Neural crest cell (in vitro differentiated cells): ENCODE results near the gene MTHFSD. TPM values are rescaled to one million over a fixed set of nuclear protein-coding genes. Genes with fewer than 3 reads are reported as not detected.

Experiments used
- DNase-seq: peaks from one replicate; pipeline ENCODE4 v3.0.0; 2021; ENCODE audit warnings: low read depth, mixed read lengths, low spot score
- H3K27ac Mint-ChIP-seq: one replicate; pipeline ENCODE4 v1.8.0; 2021; ENCODE audit warnings: mild to moderate bottlenecking, mixed read lengths; ENCODE audit not compliant: unreplicated experiment
- H3K27me3 Mint-ChIP-seq: 2 replicates; pipeline ENCODE4 v1.8.0; 2021; ENCODE audit warnings: low read depth, mild to moderate bottlenecking, mixed read lengths
- H3K36me3 Mint-ChIP-seq: 2 replicates; pipeline ENCODE4 v1.8.0; 2021; ENCODE audit warnings: low read depth, mild to moderate bottlenecking, mixed read lengths
- H3K4me1 Mint-ChIP-seq: 2 replicates; pipeline ENCODE4 v1.8.0; 2021; ENCODE audit warnings: mixed read lengths
- H3K4me3 Mint-ChIP-seq: one replicate; pipeline ENCODE4 v1.8.0; 2021; ENCODE audit warnings: mild to moderate bottlenecking, mixed read lengths
- H3K9me3 Mint-ChIP-seq: 2 replicates; pipeline ENCODE4 v1.8.0; 2021; ENCODE audit warnings: mixed read lengths
- total RNA-seq: library from RNA; stranded (reverse); gene quantifications from 2 replicates; pipeline ENCODE4 v1.2.1, GENCODE V29; 2021
- TF ChIP-seq, protein P1 (sequence below): fragments of 200-600 bp; sonication (generic); conservative IDR thresholded peaks from 2 replicates; pipeline ENCODE4 v1.5.0; 2021; ENCODE audit warnings: antibody characterized with exemption, mild to moderate bottlenecking

MTHFSD gene
- total RNA-seq, 1 donor from 2014 or later = 14.0 TPM

DNA sequence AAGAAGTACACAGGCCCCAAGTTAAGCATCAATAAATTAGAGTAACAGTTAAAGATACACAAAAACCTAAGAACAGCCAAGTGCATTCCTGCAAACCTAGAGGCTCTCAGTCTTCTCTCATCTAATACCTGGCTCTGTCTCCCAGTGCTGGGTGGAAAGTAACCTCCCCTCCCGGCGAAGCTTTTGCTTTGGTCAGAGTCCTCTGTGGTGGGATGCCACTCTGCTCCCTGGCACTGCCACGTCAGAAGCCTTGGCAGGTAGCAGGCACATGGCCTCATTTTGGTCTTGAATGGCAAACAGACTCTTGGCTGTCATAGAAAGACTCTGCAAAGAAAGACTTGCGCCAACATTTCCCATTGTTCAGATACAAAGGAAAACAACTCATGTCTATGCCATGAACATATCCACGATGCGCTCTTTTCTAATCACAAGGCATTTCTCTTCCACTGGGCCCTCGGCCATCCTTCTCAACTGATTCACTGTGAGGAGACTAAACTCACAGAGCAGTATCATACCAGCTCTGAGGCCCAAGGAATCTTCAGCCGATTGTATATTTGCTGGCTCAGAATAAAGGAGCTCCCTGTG is 21.2 kb downstream of the MTHFSD start:
- Mint-ChIP-seq H3K27ac (no peak overlapping the region), H3K36me3 (no peaks in the 10 kb centered on the region), H3K4me1 (peaks cover 9% of the 10 kb centered on the region), H3K9me3 (no peaks in the 10 kb centered on the region), H3K27me3 (no peaks in the 10 kb centered on the region), H3K4me3 (no peak overlapping the region)
- TF ChIP-seq, protein P1, sequence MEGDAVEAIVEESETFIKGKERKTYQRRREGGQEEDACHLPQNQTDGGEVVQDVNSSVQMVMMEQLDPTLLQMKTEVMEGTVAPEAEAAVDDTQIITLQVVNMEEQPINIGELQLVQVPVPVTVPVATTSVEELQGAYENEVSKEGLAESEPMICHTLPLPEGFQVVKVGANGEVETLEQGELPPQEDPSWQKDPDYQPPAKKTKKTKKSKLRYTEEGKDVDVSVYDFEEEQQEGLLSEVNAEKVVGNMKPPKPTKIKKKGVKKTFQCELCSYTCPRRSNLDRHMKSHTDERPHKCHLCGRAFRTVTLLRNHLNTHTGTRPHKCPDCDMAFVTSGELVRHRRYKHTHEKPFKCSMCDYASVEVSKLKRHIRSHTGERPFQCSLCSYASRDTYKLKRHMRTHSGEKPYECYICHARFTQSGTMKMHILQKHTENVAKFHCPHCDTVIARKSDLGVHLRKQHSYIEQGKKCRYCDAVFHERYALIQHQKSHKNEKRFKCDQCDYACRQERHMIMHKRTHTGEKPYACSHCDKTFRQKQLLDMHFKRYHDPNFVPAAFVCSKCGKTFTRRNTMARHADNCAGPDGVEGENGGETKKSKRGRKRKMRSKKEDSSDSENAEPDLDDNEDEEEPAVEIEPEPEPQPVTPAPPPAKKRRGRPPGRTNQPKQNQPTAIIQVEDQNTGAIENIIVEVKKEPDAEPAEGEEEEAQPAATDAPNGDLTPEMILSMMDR = no peak
- DNase-seq = no peak

DNA sequence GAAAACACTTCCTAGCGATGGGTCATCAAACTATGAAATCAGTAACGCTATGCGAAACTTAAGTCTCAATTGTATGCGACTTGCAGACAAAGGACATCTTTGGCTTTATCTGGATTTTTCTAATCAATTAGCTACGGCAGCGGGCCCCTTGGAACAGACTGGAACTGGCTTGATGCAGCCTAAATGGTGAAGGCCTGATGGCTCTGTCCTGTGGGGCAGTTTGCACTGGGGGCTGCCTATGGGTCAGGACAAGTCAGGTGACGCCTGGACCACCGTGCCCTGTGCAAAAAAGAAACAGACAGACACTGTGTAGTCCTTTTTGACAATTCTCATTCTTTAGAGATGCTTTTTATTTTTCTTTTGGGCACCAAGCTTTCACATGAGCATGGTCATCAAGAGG is 22.0 kb downstream of the MTHFSD start:
- no peak for DNase-seq
- Mint-ChIP-seq H3K9me3 (no peaks in the 10 kb centered on the region), H3K4me1 (peaks cover 9% of the 10 kb centered on the region), H3K36me3 (no peaks in the 10 kb centered on the region), H3K27me3 (peaks cover 3% of the 10 kb centered on the region), H3K27ac (no peak overlapping the region), H3K4me3 (no peak overlapping the region)
- TF ChIP-seq, protein P1 = no peak

DNA sequence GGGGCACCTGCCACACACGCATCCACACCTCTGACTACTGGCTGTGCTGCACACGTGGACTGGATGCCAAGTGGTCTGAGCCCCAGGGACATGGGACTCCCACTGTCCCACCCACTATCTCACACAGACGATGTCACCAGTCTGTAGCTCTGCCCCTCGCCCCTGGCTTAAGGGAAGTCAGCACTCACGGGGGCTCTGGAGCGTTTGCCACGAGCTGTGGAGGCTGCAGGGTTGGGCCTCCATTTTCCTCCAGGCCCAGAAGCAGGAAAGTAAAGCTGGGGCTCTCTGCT is 22.6 kb downstream of the MTHFSD start:
- H3K27ac Mint-ChIP-seq = no peak overlapping the region
- H3K4me3 Mint-ChIP-seq = no peak overlapping the region

DNA sequence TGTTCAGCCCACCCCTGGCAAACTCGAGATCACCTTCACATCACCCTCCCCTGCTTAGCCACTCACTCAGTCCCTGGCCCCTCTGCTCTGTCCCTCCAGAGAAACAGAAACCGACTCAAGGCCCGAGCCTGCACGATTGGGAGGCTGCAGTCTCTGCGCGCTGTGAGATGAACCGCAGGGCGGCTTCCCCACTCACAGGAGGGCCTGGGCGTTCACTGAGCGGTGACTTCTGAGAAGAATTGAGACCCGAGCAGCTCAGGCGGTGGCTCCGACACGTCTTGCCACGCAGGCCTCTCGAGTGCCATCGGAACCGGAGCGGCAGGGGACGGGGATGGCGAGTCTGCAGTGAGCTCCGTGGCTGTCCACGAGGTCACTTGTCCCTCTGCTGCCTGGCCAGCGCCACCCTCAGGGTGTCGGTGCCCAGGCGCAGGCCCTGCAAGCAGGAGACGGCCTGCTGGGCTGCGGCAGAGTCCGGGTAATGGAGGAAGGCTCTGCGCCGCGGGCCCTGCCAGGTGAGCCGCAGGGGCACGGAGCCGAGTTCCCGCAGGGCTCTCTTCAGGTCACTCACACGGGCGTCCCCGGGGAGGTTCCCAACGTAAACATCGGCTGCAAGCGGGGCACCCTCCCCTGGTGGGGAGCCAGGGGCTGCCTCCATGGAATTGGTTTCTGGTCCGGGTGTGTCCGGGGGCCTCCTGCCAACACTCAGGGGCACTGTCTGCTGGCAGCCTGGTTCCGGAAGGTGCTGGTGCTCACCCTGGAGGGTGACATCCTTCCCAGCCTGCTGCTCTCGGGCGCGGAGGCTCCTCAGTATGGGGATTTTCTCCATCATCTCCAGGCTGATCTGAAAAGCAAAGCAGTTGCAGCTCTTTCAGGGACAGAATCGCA is 23.2 kb downstream of the MTHFSD start:
- TF ChIP-seq, protein P1 = no peak
- no peaks in the 10 kb centered on the region for H3K9me3 Mint-ChIP-seq
- no peak overlapping the region for H3K27ac Mint-ChIP-seq
- H3K27me3 Mint-ChIP-seq = peaks cover 3% of the 10 kb centered on the region
- H3K4me1 Mint-ChIP-seq = peaks cover 9% of the 10 kb centered on the region
- DNase-seq = no peak
- H3K36me3 Mint-ChIP-seq = no peaks in the 10 kb centered on the region
- H3K4me3 Mint-ChIP-seq = no peak overlapping the region

More for the DNA sequence above, 22.6 kb downstream of the MTHFSD start:
- Mint-ChIP-seq H3K27me3 (peaks cover 3% of the 10 kb centered on the region), H3K9me3 (no peaks in the 10 kb centered on the region), H3K4me1 (peaks cover 9% of the 10 kb centered on the region), H3K36me3 (no peaks in the 10 kb centered on the region)
- no peak for DNase-seq
- TF ChIP-seq, protein P1 = no peak

- Mint-ChIP-seq H3K9me3 (no peaks in the 10 kb centered on the region), H3K27me3 (peaks cover 8% of the 10 kb centered on the region), H3K4me1 (peaks cover 3% of the 10 kb centered on the region), H3K27ac (no peak overlapping the region), H3K4me3 (no peak overlapping the region), H3K36me3 (no peaks in the 10 kb centered on the region)
- TF ChIP-seq, protein P1 = no peak
- no peak for DNase-seq
These were observed 23.9 kb downstream of the MTHFSD start for GRCh38 chr16:86531191-86531545.
